ENCODE measurements around the gene SYCP2L. TPM values are rescaled to one million over a fixed set of nuclear protein-coding genes. Genes with fewer than 3 reads are reported as not detected.
A peak's percentile ranks its signal among the peaks of the same experiment; 100 is the strongest.

Gene SYCP2L
- total and polyA plus RNA-seq, 9 of the 15 experiments (the other 6 are each of a cell fraction or from before 2014, with no cell fraction given), result 12.4 to 46.9 (median 22.0) TPM

DNA sequence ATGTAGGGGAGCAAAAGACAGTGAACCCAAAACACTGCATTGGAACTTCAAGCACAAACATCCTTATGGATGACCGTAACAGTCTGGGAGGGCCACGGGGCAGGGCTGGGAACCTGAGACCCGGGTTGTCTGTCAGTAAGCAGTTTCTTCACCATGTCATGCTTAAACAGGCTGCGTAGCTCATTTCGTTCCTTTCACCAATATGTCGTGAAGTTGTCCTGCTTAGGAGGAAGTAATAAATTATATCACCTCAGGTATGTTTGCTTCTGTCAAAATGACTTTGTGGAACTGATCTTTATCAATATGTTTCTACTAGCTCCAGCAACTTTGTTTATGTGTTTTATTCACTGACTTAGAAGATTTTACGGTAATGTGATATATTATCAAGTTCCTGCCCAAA lies 36.1 kb upstream of the SYCP2L start (continued):
- TF ChIP-seq, protein P1, sequence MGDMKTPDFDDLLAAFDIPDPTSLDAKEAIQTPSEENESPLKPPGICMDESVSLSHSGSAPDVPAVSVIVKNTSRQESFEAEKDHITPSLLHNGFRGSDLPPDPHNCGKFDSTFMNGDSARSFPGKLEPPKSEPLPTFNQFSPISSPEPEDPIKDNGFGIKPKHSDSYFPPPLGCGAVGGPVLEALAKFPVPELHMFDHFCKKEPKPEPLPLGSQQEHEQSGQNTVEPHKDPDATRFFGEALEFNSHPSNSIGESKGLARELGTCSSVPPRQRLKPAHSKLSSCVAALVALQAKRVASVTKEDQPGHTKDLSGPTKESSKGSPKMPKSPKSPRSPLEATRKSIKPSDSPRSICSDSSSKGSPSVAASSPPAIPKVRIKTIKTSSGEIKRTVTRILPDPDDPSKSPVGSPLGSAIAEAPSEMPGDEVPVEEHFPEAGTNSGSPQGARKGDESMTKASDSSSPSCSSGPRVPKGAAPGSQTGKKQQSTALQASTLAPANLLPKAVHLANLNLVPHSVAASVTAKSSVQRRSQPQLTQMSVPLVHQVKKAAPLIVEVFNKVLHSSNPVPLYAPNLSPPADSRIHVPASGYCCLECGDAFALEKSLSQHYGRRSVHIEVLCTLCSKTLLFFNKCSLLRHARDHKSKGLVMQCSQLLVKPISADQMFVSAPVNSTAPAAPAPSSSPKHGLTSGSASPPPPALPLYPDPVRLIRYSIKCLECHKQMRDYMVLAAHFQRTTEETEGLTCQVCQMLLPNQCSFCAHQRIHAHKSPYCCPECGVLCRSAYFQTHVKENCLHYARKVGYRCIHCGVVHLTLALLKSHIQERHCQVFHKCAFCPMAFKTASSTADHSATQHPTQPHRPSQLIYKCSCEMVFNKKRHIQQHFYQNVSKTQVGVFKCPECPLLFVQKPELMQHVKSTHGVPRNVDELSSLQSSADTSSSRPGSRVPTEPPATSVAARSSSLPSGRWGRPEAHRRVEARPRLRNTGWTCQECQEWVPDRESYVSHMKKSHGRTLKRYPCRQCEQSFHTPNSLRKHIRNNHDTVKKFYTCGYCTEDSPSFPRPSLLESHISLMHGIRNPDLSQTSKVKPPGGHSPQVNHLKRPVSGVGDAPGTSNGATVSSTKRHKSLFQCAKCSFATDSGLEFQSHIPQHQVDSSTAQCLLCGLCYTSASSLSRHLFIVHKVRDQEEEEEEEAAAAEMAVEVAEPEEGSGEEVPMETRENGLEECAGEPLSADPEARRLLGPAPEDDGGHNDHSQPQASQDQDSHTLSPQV (IDR thresholded peaks at IDR 0.05), result 0 out of 2 replicates have a peak, but pooled peaks have one; percentile 41
- TF ChIP-seq ZNF699 (CRISPR knock-in tag; IDR thresholded peaks at IDR 0.05; ENCODE audit: insufficient replicate concordance) (no peak), E2F1 (CRISPR knock-in tag; IDR thresholded peaks at IDR 0.05) (no peak), DPF2 (IDR thresholded peaks at IDR 0.05) (peak; percentile 69; the same call in 1 of the 2 replicates), MYC (IDR thresholded peaks at IDR 0.05; ENCODE audit: low read depth, low read length) (peak; percentile 62; the same call in 1 of the 2 replicates), MYC (CRISPR knock-in tag; IDR thresholded peaks at IDR 0.05; ENCODE audit: borderline replicate concordance, low read depth) (no peak), FOXA3 (CRISPR knock-in tag; conservative IDR thresholded peaks at IDR 0.05 in 1 of 2, IDR thresholded peaks at IDR 0.05 in 1 of 2) (peak in 1 of 2 experiments; percentile 28; a peak in 1 of 4 replicates), SRSF3 (IDR thresholded peaks at IDR 0.05; ENCODE audit: insufficient read depth, low read length) (no peak), TOE1 (IDR thresholded peaks at IDR 0.05; ENCODE audit: borderline replicate concordance) (no peak), TOE1 (CRISPR knock-in tag; IDR thresholded peaks at IDR 0.05; ENCODE audit: borderline replicate concordance, low read depth) (no peak), POLR2G (IDR thresholded peaks at IDR 0.05; ENCODE audit: low read depth, low read length) (no peak), CREB3L1 (IDR thresholded peaks at IDR 0.05; ENCODE audit: borderline replicate concordance, low read depth) (peak; percentile 17; the same call in 1 of the 2 replicates), MAZ (CRISPR knock-in tag; conservative IDR thresholded peaks at IDR 0.05 in 1 of 2, IDR thresholded peaks at IDR 0.05 in 1 of 2) (no peak), NR4A1 (CRISPR knock-in tag; IDR thresholded peaks at IDR 0.05) (no peak), NR4A1 (tag; IDR thresholded peaks at IDR 0.05) (no peak), RCOR1 (IDR thresholded peaks at IDR 0.05; ENCODE audit: borderline replicate concordance in 1 of 2, low read depth in 2 of 2, low read length in 2 of 2) (0 out of 4 replicates have a peak, but pooled peaks of 1 of the 2 experiments have one; percentile 12)
- TF ChIP-seq, protein P2, sequence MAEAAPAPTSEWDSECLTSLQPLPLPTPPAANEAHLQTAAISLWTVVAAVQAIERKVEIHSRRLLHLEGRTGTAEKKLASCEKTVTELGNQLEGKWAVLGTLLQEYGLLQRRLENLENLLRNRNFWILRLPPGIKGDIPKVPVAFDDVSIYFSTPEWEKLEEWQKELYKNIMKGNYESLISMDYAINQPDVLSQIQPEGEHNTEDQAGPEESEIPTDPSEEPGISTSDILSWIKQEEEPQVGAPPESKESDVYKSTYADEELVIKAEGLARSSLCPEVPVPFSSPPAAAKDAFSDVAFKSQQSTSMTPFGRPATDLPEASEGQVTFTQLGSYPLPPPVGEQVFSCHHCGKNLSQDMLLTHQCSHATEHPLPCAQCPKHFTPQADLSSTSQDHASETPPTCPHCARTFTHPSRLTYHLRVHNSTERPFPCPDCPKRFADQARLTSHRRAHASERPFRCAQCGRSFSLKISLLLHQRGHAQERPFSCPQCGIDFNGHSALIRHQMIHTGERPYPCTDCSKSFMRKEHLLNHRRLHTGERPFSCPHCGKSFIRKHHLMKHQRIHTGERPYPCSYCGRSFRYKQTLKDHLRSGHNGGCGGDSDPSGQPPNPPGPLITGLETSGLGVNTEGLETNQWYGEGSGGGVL (CRISPR knock-in tag; IDR thresholded peaks at IDR 0.05), result no peak
- TF ChIP-seq, protein P3, sequence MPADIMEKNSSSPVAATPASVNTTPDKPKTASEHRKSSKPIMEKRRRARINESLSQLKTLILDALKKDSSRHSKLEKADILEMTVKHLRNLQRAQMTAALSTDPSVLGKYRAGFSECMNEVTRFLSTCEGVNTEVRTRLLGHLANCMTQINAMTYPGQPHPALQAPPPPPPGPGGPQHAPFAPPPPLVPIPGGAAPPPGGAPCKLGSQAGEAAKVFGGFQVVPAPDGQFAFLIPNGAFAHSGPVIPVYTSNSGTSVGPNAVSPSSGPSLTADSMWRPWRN (IDR thresholded peaks at IDR 0.05; ENCODE audit: low read depth), result no peak
